Measurements from ENCODE around the gene CHMP3.
"Not testable (repeated sequence)": the region's sequence is repeated elsewhere in the genome, so short reads cannot be mapped to it uniquely, and the experiment has no call there.

The CHMP3 gene

DNA sequence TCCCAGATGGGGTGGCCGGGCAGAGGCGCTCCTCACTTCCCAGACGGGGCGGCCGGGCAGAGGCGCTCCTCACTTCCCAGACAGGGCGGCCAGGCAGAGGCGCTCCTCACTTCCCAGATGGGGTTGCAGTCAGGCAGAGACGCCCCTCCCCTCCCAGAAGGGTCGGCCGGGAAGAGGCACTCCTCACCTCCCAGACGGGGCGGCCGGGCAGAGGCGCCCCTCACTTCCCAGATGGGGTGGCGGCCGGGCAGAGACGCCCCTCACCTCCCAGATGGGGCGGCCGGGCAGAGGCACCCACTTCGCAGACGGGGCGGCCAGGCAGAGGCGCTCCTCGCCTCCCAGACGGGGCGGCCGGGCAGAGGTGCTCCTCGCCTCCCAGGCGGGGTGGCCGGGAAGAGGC is 13.8 kb downstream of the CHMP3 start:
- DNase-seq, result not testable (repeated sequence)

DNA sequence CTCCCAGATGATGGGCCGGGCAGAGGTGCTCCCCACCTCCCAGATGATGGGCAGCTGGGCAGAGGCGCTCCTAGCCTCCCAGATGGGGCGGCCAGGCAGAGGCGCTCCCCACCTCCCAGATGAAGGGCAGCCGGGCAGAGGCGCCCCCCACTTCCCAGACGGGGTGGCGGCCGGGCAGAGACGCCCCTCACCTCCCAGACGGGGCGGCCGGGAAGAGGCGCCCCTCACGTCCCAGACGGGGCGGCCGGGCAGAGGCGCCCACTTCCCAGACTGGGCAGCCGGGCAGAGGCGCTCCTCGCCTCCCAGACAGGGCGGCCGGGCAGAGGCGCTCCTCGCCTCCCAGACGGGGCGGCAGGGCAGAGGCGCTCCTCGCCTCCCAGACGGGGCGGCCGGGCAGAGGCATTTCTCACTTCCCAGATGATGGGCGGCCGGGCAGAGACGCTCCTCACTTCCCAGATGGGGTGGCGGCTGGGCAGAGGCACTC is 14.3 kb downstream of the CHMP3 start:
- not testable (repeated sequence) for DNase-seq

- DNase-seq, result not testable (repeated sequence)
Measured at GRCh38 chr2:86548165-86548912, 14.9 kb downstream of the CHMP3 start.

- not testable (repeated sequence) for DNase-seq
Measured at GRCh38 chr2:86545296-86545924, 17.8 kb downstream of the CHMP3 start.

- DNase-seq, result not testable (repeated sequence)
Measured at GRCh38 chr2:86544278-86545099, 18.8 kb downstream of the CHMP3 start.

- DNase-seq, result no peak
Measured at GRCh38 chr2:86543793-86544192, 19.4 kb downstream of the CHMP3 start.

DNA sequence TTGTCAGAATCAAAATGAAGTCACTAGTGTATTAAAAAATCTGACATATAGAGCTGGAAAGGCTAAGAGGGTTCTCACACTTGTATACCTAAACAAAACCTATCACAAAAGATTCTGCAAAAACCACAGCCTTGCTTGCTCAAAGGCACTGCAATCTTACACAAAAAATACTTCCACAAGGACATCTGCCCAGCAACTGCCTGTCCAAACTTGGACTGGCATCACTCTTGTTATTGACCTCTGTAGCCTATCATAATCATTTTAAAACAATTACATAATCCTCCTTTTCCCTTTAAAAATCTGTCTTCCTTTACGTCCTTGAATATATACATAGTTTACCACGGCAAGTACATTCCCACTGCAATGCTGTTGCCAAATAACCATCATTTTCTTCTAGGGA is 19.9 kb downstream of the CHMP3 start:
- DNase-seq, result no peak

- DNase-seq, result no peak
Measured at GRCh38 chr2:86542814-86543213, 20.4 kb downstream of the CHMP3 start.

GRCh38 chr2:86541334-86541733 is 21.9 kb downstream of the CHMP3 start:
- no peak for DNase-seq

DNA sequence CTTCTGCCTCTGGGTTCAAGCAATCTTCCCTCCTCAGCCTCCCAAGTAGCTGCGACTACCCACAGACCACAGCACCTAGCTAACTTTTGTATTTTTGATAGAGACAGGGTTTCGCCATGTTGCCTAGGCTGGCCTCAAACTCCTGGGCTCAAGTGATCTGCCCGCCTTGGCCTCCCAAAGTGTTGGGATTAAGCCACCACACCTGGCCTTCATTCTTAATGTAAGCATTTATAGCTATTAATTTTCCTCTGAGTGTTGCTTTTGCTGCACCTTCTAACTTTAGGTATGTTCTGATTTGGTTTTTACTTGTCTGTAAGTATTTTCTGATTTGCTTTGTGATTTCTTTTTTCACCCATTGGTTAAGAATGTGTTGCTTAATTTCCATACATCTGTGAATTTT is 29.7 kb downstream of the CHMP3 start:
- no peak for DNase-seq

GRCh38 chr2:86525421-86526340 is 37.6 kb downstream of the CHMP3 start:
- DNase-seq, result no peak

DNA sequence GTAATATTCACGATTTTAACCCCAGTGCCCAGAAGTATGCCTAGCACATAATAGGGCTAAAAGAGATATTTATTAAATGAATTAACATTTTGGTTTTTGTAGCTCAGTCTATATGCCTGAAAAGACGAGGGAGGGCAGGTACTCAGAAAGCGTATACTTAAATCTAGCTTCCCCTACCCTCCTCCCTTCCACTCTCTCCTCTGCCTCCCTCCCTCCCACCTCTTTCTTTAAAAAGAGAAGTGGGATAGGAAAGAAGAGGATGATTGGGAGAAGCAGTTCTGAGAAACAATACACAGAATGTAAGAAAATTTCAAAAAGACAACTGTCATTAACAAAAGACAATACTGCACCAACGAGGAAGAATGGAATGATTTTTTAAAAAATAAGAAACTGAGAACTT is 39.8 kb downstream of the CHMP3 start:
- no peak for DNase-seq

GRCh38 chr2:86522711-86523110 is 40.5 kb downstream of the CHMP3 start:
- no peak for DNase-seq

GRCh38 chr2:86521922-86522321 is 41.3 kb downstream of the CHMP3 start:
- no peak for DNase-seq

DNA sequence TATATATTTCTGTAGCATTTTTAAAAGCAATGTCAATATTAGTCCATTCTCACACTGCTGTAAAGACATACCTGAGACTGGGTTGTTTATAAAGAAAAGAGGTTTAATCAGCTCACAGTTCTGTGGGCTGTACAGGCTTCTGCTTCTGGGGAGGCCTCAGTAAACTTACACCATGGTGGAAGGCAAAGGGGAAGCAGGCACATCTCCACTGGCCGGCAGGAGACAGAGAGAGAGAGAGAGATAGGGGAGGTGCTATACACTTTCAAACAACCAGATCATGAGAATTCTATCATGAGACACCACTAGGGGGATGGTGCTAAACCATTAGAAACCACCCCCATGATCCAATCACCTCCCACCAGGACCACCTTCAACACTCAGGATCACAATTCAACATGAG is 43.1 kb downstream of the CHMP3 start:
- no peak for DNase-seq

DNA sequence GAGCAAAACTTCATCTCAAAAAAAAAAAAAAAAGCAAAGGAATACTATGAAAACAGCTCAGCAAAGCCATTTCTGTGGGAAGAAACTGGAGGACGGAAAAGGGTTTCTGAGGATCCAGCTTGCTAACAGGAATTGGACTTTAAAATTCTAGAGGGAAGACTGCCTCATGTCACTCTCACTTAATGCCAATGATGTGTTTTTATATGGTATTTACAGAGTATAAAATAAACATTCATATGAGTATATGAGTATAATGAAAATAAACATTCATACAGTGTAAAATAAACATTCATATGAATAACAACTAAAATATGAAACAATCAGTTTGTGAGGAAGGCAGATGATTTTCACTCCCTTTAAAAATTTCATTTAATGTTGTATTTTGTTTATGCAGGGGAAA is 43.9 kb downstream of the CHMP3 start:
- DNase-seq, result no peak

DNA sequence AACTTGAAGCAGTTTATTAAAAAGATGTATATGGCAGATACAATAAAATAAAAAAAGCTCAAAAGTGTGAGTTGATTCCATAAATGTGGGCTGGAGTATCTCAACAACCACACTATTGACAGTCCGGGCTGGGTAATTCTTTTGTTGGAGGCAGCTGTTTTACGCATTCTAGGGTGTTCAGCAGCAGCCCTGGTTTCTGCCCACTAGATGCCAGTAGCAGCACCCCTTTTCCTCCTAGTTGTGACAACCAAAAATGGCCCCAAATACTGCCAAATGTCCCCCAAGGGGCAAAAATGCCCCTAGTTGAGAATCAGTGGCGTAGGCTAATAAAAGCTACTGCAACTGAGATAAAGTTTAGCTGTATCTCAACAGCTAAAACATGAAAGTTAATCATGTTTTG is 44.8 kb downstream of the CHMP3 start:
- no peak for DNase-seq

- DNase-seq, result peak; percentile 23
Measured at GRCh38 chr2:86513948-86514660, 49.1 kb downstream of the CHMP3 start.

- DNase-seq, result no peak
Measured at GRCh38 chr2:86512892-86513291, 50.4 kb downstream of the CHMP3 start.

- DNase-seq, result no peak
Measured at GRCh38 chr2:86512034-86512433, 51.2 kb downstream of the CHMP3 start.

DNA sequence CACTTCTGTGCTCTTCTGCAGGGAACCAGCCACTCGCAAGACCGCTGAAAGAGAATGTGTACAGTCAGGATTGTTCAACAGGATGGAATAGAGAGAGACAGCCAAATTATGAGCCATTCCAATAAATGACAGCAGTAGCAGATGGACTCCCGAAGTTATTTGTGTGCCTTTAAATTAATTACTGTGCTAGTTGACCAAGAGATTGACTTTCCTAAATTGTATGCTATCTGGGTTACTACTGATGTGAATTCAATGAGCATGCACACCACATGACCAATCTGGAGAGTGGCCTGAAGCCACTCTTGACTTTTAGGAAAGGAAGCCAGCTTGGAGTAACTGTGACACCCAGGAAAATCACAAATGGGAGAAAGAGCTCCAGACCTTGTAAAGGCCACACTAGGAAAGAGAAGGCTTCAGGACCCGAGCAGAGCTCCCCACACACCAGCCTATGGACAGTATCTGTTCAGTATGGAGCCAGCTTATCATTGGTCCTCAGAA is 52.8 kb downstream of the CHMP3 start:
- DNase-seq, result no peak

DNA sequence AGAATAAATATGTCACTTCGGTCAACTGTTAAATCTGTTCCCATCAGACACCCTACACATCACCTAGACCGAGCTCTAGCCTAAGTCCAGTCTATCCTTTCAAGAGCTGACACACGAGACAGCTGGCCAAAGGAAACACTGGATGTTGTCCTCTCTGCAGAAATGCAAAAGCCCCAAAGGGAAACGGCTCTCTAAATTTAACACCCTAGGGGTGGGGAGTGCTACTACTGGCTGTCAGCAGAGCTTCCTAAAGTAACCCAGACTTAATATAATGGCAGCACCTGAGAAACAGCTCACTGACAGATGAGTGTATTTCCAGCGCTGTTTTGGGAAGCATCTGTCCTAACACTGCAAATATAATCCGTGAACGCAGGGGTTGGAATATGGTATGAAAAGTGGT is 55.6 kb downstream of the CHMP3 start:
- no peak for DNase-seq
